Limb (tissue), 2 donors: ENCODE measurements around the gene HK3.

Source experiments
- DNase-seq, 2 donors: peaks; one replicate each; pipeline ENCODE4 v3.0.0-alpha.2; 2016; ENCODE audit errors: extremely low spot score in 2 of 2

Gene HK3

DNA sequence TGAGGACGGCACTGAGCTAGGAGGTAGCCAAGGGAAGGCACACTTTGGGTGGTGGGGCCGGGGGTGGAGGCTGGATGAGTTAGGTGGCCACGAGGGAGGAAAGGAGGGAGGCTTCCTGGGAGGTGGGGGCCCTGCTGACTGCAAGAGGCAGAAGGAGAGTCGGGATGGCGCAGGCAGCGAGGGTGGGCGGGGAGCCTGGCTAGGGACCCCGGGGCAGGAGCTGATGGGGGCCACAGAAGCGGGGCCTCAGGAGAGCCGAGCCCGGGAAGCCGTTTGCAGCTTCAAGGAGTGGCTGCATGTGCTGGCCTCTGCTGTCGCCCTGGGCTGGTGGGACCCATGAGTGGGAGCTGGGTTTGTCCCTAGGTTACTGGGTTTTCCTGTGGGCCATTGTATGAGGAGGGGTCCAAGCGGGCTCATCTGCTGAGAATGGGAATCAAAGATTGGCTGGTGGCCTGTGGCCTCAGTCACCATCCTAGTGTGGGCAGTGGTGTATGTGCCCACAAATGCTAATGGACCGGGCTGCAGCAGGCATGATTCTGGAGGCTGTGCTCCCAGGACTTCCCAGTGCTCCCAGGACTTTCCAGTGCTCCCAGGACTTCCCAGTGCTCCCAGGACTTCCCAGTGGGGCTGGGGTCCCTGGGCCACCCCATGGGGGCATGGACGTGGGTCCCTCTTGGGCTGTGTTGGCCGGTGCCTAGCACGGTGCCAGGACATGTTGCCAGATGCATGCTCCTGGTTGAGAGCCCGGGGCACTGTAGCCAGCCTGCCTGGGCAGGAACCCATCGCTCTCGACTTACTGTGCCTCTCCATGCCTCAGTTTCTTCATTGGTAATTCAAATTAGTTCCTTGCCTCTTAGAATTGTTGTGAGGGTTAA is 48.5 kb downstream of the HK3 start:
- DNase-seq, result no peak

DNA sequence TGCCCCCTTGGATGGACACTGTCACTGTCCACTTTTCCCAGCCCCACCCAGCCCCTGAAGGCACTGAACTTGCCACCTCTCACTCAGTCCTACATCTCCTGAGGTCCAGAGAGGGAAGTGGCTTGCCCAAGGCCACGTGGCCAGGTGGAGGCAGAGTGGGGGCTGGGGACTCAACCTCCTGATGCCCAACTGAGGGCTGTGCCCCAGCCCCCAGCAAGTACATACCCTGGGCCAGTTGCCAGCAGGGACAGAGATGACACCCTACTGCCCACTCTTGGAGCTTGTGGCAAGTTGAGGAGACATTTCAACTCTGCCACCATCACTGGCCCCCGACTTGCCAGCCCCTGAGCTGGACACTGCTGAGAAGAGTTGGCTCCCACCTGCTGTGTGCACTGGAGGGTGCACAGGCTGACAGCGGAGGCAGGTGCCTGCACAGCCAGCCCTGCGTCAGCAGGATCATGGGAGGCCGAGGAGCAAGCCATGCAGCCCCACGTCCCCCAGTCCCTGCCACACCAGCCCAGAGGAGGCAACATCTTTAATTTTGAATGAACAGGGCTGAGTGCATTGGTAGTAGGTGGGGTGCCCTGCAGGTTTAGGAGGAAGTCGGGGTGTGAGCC is 49.4 kb downstream of the HK3 start:
- no peak for DNase-seq

DNA sequence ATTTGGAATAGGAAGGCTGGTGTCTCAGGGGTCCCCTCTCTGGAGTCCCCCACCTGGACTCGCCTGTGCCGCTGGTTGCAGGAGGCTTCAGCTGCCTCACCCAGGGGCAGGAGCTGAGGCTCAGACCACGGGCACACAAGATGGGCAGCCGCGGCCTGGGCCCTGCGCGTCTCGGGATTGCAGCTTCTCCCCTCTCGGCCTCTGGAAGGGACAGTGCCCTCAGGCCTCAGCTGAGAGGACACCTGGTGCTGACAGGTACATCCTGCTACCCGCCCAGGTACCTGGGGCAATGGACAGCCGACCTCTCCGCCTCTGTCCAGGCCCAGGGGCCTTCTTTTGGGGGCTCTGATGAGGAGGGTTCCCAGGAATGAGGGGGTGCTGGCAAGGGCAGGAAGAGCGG is 50.5 kb downstream of the HK3 start:
- DNase-seq, result no peak

DNA sequence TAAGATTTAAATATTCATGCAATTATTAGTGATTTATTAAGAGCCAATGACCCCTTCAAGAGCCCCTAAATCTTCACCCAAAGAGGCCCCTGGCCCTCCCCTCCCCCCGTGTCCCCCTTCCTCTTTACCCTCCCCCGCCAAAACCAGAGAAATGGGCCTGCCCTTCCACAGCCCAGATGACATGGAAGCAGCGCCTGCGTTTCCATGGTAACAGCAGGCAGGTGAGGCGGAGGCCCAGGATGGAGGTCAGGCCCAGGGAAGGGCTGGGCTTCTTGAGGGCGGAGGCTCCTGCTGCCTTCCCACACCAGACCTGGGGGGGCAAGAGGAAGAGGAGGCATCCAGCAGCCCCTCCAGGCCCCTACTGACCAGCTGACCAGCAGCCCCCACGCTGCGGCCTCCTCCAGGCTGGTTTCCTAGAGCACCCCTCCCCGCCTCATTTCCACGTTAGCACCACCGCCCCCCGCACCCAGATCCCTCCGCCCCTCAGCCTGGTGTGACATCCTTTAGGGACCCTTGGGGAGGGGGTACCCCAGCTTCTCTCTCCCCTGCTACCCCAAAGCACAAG is 51.3 kb downstream of the HK3 start:
- DNase-seq, result no peak

DNA sequence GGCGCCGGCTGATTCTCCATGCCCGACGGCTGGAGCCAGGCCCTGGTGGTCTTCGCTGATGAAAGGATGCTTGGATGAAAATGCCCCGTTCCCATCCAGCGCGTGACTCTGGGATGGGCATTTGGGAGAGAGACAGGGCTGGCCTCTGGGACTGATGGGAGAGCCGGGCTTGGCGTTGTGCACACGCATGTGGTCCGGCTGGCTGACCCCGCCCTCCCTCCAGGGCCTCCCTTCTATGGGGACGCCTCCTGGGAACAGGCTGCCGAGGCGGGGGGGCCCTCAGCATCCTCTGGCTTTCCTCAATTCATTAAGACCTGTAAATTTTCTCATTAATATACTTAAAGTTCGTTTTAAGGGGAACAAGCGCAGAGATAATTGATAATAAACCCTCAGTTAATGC is 52.0 kb downstream of the HK3 start:
- DNase-seq, result no peak

DNA sequence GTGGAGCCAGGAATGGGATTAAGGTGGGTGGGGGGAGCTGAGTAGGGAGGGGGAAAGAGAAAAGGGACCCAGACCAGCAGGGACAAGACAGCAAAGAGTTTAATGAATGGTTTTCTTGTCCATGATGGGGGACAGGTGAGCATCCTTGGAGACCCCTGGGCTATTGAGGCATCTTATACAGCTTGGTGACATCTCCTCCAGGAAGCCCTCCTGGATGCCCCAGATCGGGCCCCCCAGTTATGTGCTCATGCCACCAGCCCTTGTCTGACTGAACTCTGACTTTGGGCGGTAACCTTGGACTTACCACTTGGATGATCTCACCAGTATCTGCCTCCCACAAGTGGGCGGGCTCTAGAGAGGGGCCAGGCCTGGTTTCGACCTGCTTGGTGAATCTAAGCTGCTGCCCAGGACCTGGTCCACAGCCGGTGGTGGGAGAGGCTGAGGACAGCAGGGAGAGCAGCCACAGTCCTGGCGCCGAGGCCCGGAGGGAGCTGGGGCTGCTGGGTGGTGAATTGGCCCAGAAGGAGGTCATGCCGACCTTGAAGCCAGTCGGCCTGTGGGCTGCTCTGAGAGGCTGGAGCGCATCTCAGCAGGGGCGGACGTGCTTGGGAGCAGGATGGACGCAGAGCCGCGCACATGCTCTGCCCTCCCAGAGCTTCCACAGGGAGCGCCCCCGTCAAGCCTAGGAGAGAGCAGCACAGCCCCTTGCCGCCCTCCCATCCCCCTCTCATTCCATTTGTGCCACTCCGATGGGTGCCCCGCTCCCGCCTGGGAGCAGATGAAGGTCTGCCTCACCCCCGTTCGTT is 52.6 kb downstream of the HK3 start:
- no peak for DNase-seq

DNA sequence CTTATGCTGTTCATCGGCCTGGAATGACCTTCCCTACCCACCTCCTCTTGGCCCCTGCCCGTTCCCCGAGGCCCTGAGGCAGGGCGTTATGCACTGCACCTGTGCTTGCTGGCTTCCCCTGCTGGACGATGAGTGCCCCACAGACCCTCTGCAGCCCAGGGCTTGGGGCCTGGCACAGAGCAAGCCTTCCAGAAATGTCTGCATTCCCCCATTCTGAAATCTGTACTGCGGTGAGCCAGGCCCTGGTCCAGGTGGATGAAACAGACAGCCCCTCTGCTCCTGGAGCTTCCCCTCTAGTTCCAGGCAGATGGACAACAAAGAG is 53.8 kb downstream of the HK3 start:
- no peak for DNase-seq

DNA sequence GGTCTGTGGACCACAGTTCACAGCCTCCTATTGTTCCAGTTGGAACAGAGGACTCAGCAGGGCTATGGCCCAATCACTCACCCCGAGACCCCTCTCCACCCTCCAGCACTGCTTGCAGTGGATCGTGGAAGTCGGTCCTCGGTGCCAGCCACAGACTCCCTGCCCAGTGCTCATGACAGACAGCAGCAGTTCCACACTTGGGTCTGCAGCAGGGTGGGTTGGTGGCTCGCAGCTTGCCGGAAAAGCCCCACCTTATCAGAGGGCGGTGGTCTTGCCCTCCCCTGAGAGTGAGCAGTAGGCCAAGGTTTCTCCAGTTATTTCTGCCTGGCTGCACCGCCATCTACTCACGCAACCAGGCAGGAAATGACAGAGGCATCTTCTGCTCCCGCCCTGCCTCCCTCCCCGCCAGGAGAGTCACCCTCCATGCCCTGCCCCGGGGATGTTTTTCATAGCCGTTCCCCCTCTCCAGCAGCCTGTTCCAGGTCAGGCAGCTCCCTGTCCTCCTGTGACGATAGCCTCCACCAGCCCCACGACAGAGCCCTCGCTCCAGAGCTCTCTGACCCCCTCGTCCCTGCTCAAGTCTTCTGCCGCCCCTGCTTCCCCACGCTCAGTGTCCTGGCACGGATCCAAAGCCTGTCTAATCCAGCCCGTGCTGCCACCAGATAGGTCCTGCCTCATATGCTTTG is 54.3 kb downstream of the HK3 start:
- no peak for DNase-seq

DNA sequence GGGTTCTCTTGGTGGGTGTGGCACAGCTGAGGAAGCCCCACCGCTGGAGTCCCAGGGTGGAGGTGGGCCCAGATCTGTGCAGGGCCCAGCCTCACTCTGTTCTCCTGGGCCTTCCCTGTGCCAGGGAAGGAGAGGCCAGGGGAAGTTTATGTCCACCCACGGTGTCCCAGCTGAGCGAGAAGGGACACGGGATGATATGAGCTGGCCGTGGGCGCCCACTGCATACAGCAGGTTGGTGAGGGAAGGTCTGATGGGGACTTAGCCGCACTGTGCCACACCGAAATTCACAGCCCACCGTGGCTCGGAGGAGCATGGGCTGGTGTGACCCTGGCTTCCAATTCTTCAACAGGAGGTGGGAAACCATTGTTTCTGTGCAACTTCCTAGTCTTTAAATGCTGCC is 54.9 kb downstream of the HK3 start:
- no peak for DNase-seq

DNA sequence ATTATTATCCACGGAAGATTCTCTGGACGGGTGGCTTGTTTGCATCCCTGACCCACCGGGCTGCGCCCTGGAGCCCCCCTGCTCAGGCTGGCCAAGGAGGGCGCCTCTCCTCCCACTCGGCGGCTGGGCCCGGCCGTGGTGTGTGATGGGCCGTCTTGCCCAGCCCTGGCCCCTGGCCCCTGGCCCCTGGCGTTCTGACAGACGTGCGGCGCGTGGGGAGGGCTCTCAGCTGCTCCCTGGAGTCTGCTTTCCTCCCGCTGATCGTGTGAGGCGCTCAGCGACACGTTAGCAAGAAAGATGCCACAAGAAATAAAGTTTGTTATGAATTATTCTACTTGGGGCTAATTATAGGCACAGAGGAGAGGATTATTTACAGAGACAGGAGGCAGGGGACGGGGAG is 55.5 kb downstream of the HK3 start:
- no peak for DNase-seq

DNA sequence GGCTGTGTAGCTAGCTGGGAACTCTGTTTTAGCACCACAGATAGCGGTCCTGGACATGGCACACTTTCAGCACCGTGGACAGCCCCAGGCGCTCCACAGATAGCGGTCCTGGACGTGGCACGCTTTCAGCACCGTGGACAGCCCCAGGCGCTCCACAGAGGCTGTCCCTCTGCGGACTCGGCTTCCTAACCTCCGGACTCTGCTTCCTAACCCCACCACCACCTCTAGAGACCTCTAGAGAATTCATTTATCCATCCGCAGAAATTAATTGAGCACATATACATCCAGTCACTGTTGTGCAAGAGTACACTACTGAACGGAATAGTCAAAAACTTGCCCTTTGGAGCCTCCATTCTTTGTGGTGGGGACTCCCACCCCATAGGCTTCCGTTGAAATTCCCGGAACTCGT is 61.4 kb downstream of the HK3 start:
- DNase-seq, result peak; percentile 84 to 94

DNA sequence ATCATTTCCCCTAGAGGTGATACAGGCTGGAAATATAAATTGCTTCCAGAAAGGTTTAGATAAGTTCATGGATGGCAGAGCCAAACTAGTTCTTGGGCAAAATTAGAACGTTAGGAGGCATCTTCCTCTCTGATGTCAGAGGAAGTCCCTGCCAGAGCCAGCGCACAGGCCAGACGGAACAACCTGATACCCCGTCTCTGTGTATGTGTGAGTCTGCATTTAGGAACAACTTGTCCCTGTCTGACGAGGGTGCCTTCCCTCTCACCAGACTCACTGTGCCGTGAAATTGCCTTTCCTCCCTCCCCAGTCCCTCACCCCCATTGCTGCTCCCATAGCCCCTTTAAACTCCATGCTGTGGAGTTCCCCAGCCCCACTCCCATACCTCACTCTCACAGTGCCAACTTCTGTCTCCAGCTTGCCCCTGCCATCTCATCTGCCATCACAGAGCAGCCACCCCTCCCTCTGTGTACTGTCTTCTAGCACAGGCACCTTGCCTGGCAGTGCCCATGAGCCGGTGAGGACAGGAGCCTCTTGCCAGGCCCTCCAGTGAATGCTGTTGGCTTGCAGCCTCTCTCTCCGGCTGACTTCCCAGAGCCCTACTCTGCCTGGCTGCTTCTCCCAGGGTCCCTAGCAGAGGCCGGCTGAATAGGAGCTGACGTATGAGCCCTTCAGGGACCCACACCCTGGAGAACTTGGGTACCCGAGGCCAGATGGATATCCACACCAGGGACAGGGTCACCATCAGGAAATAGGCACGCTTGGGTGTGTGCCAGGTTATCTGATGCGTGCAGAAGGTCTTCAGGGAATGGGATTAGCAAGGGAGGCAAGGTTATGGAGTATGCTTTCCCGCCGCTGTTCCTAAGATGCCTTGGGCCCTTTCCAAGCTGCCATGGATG is 62.1 kb downstream of the HK3 start:
- DNase-seq, result no peak

DNA sequence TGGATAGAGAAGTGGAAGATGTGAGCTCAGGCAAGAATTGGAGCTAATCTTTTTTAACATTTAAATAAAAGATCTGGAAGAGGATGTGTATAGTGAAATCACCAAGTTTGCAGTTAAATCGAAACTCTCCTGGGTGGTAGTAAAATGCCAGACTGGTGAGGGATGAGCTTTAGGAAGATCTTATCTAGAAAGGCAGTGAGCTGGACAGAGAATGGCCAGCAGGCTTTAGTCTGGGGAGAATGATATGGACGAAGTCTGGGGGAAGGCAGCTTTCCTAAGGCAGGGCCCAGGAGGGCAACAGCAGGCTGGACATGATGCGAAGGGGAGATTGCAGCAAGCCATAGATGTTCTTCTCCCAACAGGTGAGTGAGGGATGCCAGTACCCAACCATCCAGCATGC is 63.2 kb downstream of the HK3 start:
- no peak for DNase-seq

DNA sequence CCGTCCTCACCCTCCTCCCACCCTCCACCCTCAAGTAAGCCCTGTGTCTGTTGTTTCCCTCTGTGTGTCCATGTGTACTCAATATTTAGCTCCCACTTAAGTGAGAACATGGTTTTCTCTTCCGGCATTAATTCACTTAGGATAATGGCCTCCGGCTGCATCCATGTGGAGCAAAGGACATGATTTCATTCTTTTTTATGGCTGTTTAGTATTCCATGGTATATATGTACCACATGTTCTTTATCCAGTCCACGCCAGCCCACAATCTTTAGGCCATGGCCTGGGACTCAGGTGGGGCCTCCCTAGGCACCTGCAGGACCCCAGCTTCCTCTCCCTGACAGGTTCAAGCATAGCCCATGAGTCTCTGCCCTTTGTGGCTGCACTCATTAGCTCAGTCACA is 65.9 kb downstream of the HK3 start:
- DNase-seq, result no peak

DNA sequence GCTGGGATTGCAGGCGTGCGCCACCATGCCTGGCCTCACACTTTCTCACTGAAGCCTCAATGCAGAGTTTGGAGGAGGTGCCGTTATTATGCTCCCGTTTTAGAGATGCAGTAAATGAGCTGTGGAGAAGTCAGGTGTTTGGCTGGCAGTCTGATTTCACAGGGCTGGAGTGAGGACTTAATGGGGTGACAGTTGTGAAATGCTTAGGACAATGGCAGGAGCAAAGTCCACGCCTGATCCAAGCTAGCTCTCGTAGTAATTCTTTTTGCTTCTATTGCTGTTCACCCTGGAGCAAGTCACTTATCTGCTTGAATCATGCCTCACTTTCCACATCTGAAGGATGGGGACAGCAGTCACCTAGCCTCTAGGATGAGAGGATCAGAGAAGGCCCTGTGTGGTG is 67.0 kb downstream of the HK3 start:
- no peak for DNase-seq

DNA sequence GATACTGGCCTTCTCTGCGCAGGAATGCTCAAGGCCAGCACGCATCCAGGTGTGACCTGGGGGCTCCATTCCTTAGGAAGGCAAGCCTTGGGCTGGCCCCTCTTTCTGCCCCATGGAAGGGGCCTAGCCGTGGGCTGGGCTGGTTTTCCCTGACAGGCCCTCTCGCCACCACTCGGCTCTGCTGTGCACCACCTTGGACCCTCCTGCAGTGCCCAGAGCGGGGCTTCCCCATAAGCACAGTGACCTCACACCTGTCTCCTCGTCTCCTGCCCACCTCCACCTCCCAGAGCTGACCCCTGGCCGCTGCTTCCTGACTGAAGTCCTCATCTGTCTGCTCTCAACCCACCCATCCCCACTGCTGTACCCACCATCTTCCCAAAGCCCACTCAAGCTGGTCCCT is 67.7 kb downstream of the HK3 start:
- no peak for DNase-seq

DNA sequence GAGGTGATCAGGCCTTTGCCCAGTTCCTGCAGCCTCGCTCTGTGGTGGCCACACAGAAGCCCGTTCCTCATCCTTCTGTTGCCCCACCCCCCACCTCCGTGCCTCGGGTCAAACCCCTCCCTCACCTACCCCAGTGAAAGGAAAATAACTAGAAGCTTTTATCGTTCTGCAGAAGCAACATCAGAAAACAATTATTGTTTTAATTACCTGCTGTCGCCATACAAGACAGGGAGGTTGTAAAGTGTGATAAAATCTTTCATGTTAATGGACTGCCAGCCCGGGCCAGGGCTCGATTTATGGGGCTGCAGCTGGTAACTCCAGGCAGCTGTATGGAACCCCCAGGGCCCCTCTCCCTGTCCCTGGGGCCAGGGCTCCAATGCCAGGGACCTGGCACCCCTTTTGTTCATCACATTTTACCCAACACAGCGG is 68.1 kb downstream of the HK3 start:
- no peak for DNase-seq
